VCaP (cell line): ENCODE results near the gene KLHL24.

ENCODE experiments used
- H3K27ac ChIP-seq: fragments of 450-650 bp; 2 replicates; pipeline ENCODE4 v1.5.1; 2017
- TF ChIP-seq, protein P1 (sequence below): fragments of 450-650 bp; conservative IDR thresholded peaks from 2 replicates; pipeline ENCODE4 v1.5.1; 2017; ENCODE audit warnings: mild to moderate bottlenecking, moderate library complexity

Gene KLHL24

DNA sequence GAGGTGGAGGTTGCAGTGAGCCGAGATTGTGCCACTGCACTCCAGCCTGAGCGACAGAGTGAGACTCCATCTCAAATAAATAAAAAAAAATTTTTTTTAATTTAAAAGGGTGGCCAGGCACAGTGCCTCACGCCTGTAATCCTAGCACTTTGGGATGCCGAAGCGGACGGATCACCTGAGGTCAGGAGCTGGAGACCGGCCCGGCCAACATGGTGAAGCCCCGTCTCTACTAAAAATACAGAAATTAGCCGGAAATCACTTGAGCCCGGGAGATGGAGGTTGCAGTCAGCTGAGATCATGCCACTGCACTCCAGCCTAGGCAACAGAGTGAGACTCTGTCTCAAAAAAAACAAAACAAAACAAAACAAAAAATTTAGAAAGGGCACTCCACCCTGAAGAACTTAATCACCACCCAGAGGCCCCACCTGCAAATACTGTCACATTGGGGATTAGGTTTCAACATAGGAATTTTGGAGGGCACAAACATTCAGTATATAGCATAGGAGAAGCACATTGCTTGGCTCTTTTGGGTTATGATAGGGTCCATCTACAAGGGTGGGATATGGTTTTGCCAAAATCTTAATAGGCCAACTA, 55.1 kb downstream of the KLHL24 start:
- H3K27ac ChIP-seq = no peak overlapping the region
- TF ChIP-seq, protein P1, sequence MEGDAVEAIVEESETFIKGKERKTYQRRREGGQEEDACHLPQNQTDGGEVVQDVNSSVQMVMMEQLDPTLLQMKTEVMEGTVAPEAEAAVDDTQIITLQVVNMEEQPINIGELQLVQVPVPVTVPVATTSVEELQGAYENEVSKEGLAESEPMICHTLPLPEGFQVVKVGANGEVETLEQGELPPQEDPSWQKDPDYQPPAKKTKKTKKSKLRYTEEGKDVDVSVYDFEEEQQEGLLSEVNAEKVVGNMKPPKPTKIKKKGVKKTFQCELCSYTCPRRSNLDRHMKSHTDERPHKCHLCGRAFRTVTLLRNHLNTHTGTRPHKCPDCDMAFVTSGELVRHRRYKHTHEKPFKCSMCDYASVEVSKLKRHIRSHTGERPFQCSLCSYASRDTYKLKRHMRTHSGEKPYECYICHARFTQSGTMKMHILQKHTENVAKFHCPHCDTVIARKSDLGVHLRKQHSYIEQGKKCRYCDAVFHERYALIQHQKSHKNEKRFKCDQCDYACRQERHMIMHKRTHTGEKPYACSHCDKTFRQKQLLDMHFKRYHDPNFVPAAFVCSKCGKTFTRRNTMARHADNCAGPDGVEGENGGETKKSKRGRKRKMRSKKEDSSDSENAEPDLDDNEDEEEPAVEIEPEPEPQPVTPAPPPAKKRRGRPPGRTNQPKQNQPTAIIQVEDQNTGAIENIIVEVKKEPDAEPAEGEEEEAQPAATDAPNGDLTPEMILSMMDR = no peak

DNA sequence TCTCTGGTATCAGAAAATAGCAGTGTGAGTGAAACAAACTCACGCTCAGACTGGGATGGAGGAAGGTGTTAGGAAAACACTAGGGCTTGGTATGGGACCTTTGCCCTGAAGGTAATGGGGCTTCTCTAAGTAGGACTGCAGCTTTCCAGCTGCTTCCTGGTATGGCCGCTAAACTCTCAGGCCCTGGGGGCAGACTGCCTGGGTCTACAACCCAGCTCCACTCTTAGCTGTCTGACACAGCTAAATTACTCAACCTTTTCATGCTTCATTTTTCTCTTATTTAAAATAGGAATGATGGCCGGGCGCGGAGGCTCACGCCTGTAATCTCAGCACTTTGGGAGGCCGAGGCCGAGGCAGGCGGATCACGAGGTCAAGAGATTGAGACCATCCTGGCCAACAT, 57.0 kb downstream of the KLHL24 start:
- H3K27ac ChIP-seq = no peak overlapping the region
- TF ChIP-seq, protein P1 = no peak

DNA sequence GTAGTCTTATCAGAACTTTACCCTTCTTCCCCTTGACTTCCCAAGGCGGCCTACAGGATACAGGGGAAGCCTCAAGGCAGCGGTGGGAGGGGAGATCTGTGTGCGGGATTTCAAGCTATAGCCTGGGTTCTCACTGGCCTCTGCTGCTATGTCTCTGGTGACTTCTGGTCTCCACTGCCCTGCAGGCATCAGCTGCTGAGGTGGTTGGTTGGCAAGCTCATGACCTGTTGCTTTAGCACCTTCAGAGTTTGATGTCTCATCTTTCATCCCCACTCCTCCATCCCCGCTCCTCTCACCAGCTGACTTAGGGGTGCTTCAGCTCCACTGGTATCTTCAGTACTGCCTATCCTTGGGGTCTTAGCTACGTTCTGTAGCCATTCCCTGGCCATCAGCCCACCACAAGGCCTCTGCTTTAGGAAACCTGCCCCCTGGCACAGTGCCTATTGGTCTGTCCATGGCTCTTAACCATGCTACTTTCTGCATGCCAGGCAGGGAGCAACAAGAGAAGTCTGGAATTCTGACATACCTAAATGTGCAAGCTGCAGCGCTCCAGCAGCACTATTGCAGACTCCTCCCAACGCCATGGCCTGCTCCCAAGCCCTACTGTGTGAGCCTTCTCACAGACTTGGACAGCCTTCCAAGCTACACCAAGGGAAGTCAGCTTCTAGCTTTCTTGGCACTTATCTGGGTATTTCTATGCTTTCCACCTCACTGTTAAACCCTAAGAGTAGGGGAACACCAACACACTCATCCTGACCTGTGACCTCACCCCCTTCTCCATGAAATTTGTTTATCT, 60.3 kb downstream of the KLHL24 start:
- no peak overlapping the region for H3K27ac ChIP-seq
- TF ChIP-seq, protein P1 = no peak

DNA sequence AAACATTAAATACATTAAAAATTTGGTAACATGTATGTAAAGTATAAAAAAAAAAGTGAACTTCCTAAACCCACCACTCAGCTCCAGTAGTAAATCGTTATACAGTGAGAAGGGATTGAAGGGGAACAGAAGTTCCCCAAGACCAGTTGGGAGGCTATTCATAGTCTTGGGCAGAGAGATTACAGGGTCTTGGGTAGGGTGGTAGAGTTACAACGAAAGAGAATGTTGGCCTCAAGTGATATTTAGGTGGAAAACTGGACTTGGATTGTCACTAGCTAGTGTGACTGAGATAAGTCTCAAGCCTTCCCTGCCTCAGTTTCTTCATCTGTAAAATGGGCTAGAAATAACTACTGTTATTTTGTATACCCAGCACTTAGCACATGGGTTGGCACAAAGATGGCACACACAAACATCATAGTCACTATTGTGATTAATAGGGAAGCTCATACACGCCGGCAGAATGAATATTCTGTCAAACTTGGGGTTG, 61.7 kb downstream of the KLHL24 start:
- TF ChIP-seq, protein P1 = no peak
- peak overlapping the region; percentile 92 for H3K27ac ChIP-seq

DNA sequence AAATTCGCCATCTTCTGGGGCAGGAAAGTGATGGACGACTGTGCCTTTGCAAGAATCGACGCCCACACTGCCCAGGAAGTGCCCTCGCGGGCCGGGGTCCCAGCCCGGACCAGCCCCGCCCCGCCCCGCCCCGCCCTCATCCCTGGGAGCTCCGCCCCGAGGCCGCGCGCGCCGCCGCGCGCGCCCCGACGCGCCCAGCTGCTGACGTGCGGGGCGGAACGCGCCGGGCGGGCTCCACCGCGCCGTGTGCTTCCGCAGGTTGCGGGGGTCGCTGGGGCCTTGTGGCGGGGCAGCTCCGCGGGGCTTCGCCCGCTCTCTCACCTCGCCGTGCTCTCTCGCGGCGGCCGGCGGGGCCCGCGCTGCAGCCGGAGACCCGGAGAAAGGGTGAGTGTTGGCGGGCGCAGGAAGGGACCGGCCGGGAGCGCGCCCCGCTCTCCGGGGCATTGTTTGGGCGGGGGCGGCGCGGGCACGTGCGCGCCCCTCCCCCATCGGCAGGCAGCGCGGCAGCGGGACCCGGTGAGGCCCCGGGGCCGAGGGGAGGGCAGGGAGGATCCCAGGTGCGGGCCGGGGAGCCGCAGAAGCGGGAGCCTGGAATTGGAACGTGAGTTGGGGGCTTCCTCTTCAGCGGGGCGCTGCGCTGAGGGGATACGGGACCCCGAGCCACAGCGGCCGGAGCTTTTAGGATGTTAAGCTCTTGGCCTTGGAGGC, 62.3 kb downstream of the KLHL24 start, which contains the start of gene YEATS2:
YEATS2 (plus strand) TSS at position 188 of the 708 bp plus-strand sequence. CDS start 17,366 bp downstream, outside the sequence.
- TF ChIP-seq, protein P1 = no peak
- H3K27ac ChIP-seq = peak within 1 kb of the TSS; percentile 92

DNA sequence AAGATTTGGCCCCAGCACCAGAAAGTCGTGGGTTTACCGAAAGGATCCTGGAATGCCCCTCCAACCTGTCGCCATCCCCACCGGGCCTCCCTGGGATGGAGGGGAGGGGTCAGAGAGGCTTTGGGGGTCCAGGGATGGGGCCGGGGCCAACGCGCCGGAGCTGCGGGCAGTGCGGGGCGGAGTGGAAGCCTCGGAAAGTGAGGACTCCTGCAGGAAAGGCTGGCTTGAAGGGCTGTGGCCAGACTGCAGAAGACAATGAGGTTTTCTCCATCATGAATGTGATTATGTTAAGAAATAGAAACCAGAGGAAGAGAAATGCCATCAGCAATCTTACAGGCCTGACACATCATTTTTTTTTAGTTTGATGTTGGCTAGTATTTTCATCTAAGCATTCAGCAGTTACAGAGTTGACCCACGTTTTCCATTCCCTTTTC, 62.9 kb downstream of the KLHL24 start:
- peak overlapping the region; percentile 92 for H3K27ac ChIP-seq
- TF ChIP-seq, protein P1 = no peak

DNA sequence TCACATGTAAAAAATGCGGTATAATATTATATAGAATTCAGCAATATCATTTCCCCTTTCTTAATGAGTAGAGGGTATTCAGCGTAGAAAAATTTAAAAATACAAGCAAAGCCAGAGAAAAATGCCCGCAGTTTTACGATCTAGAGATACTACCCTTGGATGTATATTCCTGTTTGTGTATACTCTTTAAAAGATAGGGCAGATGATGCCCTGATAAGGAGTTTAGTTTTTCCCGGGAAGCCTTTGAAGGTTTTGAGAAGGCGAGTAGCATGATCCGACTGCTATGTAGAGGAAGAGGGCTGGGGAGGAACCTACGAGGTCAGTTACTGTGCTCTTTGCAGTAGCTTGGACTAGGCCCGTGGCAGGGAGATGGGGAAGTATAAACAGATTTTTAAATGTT, 63.3 kb downstream of the KLHL24 start:
- TF ChIP-seq, protein P1 = no peak
- peak overlapping the region; percentile 92 for H3K27ac ChIP-seq
